OCI-LY3 (cell line): ENCODE data around the gene ZNF836.

Experiments
- H2AFZ ChIP-seq: fragments of 200-600, 300-600 bp; shearing (Covaris generic); 2 replicates; pipeline ENCODE4 v1.6.0; 2014; ENCODE audit warnings: antibody characterized with exemption, low read depth, low read length
- H3K27ac ChIP-seq: fragments of 200-600, 300-600 bp; sonication (generic); 2 replicates; pipeline ENCODE4 v1.5.1; 2014; ENCODE audit warnings: mild to moderate bottlenecking, low read length, moderate library complexity, mixed read lengths
- H3K27me3 ChIP-seq: fragments of 200-600, 300-600 bp; sonication (generic); 2 replicates; pipeline ENCODE4 v1.6.1; 2014; ENCODE audit warnings: low read depth, low read length, mixed read lengths
- H3K36me3 ChIP-seq: fragments of 200-600, 300-600 bp; sonication (generic); replicated peaks from 2 replicates; pipeline ENCODE3; 2014; ENCODE audit warnings: low read depth, low read length, mixed read lengths
- H3K4me1 ChIP-seq: fragments of 300-600, 200-600 bp; sonication (generic); 2 replicates; pipeline ENCODE4 v1.6.1; 2014; ENCODE audit warnings: low read length, mixed read lengths
- H3K4me2 ChIP-seq: fragments of 200-600, 300-600 bp; sonication (generic); 2 replicates; pipeline ENCODE4 v1.6.1; 2014; ENCODE audit warnings: low read length, mixed read lengths
- H3K4me3 ChIP-seq: fragments of 300-600, 200-600 bp; sonication (generic); 2 replicates; pipeline ENCODE4 v1.5.1; 2014; ENCODE audit warnings: antibody characterized with exemption, mild to moderate bottlenecking, low read length, moderate library complexity
- H3K79me2 ChIP-seq: fragments of 300-600, 200-600 bp; shearing (Covaris generic); 2 replicates; pipeline ENCODE4 v1.6.1; 2014; ENCODE audit warnings: mild to moderate bottlenecking, low read length, mixed read lengths
- H3K9ac ChIP-seq: fragments of 300-600, 200-600 bp; shearing (Covaris generic); 2 replicates; pipeline ENCODE4 v1.6.0; 2014; ENCODE audit warnings: mild to moderate bottlenecking, low read length, moderate library complexity
- H3K9me3 ChIP-seq: fragments of 200-600, 300-600 bp; shearing (Covaris generic); 2 replicates; pipeline ENCODE4 v1.6.1; 2014; ENCODE audit warnings: low read length, mixed read lengths; ENCODE audit not compliant: insufficient read depth
- H4K20me1 ChIP-seq: fragments of 200-600, 300-600 bp; sonication (generic); 2 replicates; pipeline ENCODE4 v1.6.1; 2016; ENCODE audit warnings: low read length, mixed read lengths; ENCODE audit not compliant: insufficient read depth
- EZH2phosphoT487 ChIP-seq: fragments of 200-600 bp; shearing (Covaris generic); IDR thresholded peaks from 2 replicates; pipeline ENCODE4 v1.6.1; 2018; ENCODE audit warnings: antibody characterized with exemption, mixed run types, low read depth
- TF ChIP-seq, protein P1 (sequence below): fragments of 200-600, 300-600 bp; sonication (generic); IDR thresholded peaks from 2 replicates; pipeline ENCODE4 v1.5.1; 2014; ENCODE audit warnings: antibody characterized with exemption, low read length, low read depth

ZNF836 gene

GRCh38 chr19:52171321-52172169, at the start of gene ZNF836:
TSS of gene ZNF836 (minus strand) at chr19:52171621. CDS start at chr19:52168072, 3,549 bp downstream.
- no peaks in the 10 kb centered on the region for H3K79me2 ChIP-seq
- H3K4me3 ChIP-seq: peak within 1 kb of the TSS; percentile 28; the same call in 1 of the 2 replicates
- H3K9ac ChIP-seq: no peak within 1 kb of the TSS
- TF ChIP-seq, protein P1, sequence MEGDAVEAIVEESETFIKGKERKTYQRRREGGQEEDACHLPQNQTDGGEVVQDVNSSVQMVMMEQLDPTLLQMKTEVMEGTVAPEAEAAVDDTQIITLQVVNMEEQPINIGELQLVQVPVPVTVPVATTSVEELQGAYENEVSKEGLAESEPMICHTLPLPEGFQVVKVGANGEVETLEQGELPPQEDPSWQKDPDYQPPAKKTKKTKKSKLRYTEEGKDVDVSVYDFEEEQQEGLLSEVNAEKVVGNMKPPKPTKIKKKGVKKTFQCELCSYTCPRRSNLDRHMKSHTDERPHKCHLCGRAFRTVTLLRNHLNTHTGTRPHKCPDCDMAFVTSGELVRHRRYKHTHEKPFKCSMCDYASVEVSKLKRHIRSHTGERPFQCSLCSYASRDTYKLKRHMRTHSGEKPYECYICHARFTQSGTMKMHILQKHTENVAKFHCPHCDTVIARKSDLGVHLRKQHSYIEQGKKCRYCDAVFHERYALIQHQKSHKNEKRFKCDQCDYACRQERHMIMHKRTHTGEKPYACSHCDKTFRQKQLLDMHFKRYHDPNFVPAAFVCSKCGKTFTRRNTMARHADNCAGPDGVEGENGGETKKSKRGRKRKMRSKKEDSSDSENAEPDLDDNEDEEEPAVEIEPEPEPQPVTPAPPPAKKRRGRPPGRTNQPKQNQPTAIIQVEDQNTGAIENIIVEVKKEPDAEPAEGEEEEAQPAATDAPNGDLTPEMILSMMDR: no peak
- no peak for TF ChIP-seq EZH2phosphoT487
- H3K4me1 ChIP-seq: no peaks in the 10 kb centered on the region
- no peaks in the 10 kb centered on the region for H3K27me3 ChIP-seq
- no peak within 1 kb of the TSS for H3K4me2 ChIP-seq
- no peak within 1 kb of the TSS for H2AFZ ChIP-seq
- no peaks in the 10 kb centered on the region for H4K20me1 ChIP-seq
- H3K27ac ChIP-seq: no peak within 1 kb of the TSS
- peaks cover 18% of the 10 kb centered on the region; the same call in 1 of the 2 replicates for H3K9me3 ChIP-seq
- no peaks in the 10 kb centered on the region for H3K36me3 ChIP-seq

DNA sequence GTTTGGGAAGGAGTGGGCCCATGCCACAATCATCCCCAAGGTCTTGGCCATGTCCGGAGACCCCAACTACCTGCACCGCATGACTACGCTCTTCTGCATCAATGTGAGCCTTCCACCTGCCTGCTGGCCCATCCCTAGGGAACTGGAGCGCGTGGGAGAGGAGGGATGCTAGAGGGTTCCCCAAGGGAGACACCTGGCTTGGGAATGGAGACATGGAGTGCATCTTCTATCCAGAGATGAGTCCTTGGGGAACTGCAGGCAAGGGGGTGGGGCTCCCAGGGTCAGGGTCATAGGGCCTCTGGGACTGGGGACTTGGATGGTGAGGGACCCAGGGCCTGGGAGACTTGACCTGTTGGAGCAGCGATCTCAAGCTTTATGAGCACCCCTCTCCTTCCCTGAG, 49.6 kb upstream of the ZNF836 start:
- Histone ChIP-seq H3K79me2 (no peaks in the 10 kb centered on the region), H4K20me1 (no peaks in the 10 kb centered on the region), H2AFZ (no peak overlapping the region), H3K36me3 (peaks cover 87% of the 10 kb centered on the region), H3K27ac (no peak overlapping the region), H3K9ac (no peak overlapping the region), H3K4me1 (peaks cover 3% of the 10 kb centered on the region; the same call in 1 of the 2 replicates), H3K27me3 (no peaks in the 10 kb centered on the region), H3K4me2 (no peak overlapping the region), H3K9me3 (no peaks in the 10 kb centered on the region), H3K4me3 (no peak overlapping the region)
- TF ChIP-seq, protein P1: no peak
- TF ChIP-seq EZH2phosphoT487: no peak

DNA sequence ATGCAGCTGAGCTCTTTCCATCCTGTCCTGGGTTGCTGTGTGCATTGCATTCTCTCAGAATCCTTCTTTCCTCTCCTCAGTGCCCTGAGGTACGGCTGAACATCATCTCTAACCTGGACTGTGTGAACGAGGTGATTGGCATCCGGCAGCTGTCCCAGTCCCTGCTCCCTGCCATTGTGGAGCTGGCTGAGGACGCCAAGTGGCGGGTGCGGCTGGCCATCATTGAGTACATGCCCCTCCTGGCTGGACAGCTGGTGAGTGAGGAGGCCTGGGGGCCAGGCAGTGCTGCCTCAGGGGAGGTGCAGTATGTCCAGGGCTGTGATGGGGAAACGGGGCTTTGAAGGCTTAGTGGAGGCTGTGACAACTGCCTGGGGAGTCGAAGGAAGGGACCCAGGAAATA, 48.2 kb upstream of the ZNF836 start:
- TF ChIP-seq, protein P1: no peak
- no peak for TF ChIP-seq EZH2phosphoT487
- Histone ChIP-seq H3K79me2 (no peaks in the 10 kb centered on the region), H4K20me1 (no peaks in the 10 kb centered on the region; the same call in 1 of the 2 replicates), H3K9me3 (no peaks in the 10 kb centered on the region), H3K4me1 (peaks cover 3% of the 10 kb centered on the region; the same call in 1 of the 2 replicates), H3K9ac (no peak overlapping the region), H3K36me3 (peaks cover 88% of the 10 kb centered on the region), H2AFZ (no peak overlapping the region), H3K4me2 (no peak overlapping the region), H3K4me3 (no peak overlapping the region), H3K27ac (no peak overlapping the region), H3K27me3 (no peaks in the 10 kb centered on the region)

GRCh38 chr19:52217576-52217975, 46.2 kb upstream of the ZNF836 start:
- H3K27ac ChIP-seq: no peak overlapping the region
- no peak for TF ChIP-seq EZH2phosphoT487
- TF ChIP-seq, protein P1: no peak
- no peak overlapping the region for H3K4me2 ChIP-seq
- H4K20me1 ChIP-seq: no peaks in the 10 kb centered on the region; the same call in none of the 2 replicates
- H3K79me2 ChIP-seq: no peaks in the 10 kb centered on the region
- H3K27me3 ChIP-seq: no peaks in the 10 kb centered on the region
- H3K36me3 ChIP-seq: peaks cover 86% of the 10 kb centered on the region
- H2AFZ ChIP-seq: no peak overlapping the region
- no peak overlapping the region for H3K9ac ChIP-seq
- no peaks in the 10 kb centered on the region for H3K9me3 ChIP-seq
- H3K4me1 ChIP-seq: no peaks in the 10 kb centered on the region
- no peak overlapping the region for H3K4me3 ChIP-seq
